Fibroblast of lung (primary cell): ENCODE results near the gene NRG2.

Experiments used
- EZH2 ChIP-seq: IDR thresholded peaks from 2 replicates; pipeline ENCODE4 v1.5.1; 2012; ENCODE audit warnings: low read length, control low read depth, mild to moderate bottlenecking; ENCODE audit errors: missing control alignments
- TF ChIP-seq, protein P1 (sequence below), 2 donors: IDR thresholded peaks in 1 of 2; conservative IDR thresholded peaks in 1 of 2; 1 replicate in 1 of 2; 2 replicates in 1 of 2; pipeline ENCODE4 v1.5.1; 2011 to 2012; ENCODE audit warnings: low read length in 2 of 2, control low read depth in 1 of 2, inconsistent platforms in 1 of 2, low read depth in 1 of 2, mild to moderate bottlenecking in 1 of 2

DNA sequence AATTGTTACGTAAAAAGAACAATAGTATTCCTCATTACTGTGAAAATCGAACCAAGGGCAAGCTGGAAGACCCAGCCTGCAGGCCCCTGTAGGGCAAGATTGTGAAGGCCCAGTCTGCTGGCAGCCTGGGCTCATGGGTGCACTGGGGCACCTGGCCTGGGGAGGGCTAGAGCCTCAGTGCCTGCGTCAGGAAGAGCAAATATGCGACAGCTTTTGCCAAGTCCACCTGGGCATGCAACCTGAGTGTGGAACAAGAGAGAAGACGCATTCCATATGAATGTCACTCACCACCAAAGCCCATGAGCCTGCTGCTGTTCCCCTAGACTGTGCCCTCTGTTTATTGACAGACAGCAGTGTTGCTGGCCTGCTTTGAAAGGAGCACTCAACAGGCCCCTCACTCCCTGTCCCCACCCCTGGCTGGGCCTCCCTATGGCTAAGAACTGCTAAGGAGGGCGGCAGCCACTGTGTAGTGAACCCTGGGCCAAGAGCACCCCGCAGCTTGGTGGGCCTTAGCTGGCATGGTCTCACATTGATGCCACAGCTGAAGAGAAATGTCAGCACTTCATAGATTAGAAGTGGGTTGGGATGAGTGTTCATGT is 219.2 kb downstream of the NRG2 start:
- TF ChIP-seq, protein P1, sequence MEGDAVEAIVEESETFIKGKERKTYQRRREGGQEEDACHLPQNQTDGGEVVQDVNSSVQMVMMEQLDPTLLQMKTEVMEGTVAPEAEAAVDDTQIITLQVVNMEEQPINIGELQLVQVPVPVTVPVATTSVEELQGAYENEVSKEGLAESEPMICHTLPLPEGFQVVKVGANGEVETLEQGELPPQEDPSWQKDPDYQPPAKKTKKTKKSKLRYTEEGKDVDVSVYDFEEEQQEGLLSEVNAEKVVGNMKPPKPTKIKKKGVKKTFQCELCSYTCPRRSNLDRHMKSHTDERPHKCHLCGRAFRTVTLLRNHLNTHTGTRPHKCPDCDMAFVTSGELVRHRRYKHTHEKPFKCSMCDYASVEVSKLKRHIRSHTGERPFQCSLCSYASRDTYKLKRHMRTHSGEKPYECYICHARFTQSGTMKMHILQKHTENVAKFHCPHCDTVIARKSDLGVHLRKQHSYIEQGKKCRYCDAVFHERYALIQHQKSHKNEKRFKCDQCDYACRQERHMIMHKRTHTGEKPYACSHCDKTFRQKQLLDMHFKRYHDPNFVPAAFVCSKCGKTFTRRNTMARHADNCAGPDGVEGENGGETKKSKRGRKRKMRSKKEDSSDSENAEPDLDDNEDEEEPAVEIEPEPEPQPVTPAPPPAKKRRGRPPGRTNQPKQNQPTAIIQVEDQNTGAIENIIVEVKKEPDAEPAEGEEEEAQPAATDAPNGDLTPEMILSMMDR (conservative IDR thresholded peaks at IDR 0.05 in 1 of 2, IDR thresholded peaks at IDR 0.05 in 1 of 2; ENCODE audit: low read depth in 1 of 2, low read length in 2 of 2), result no peak
- TF ChIP-seq EZH2, result no peak
